H1 (cell line): Measurements from ENCODE around the gene NOP9. TPM values are rescaled to one million over a fixed set of nuclear protein-coding genes. Genes with fewer than 3 reads are reported as not detected.

Experiments
- CTCF ChIA-PET: fragments of 300-600 bp; sonication (Branson Sonifier 250); formaldehyde crosslinking; loops from one replicate; lab custom pipeline; 2021; ENCODE audit not compliant: partially characterized antibody; lab: Charles Lee
- POLR2A ChIA-PET: fragments of 300-600 bp; sonication (Branson Sonifier 250); formaldehyde crosslinking; loops from one replicate; lab custom pipeline; 2021; ENCODE audit warnings: inconsistent platforms; ENCODE audit not compliant: partially characterized antibody; lab: Charles Lee
- DNase-seq, 2 experiments: peaks; one replicate each; pipeline versions ENCODE4 v3.0.0 to v3.0.0-alpha.2; 2010 to 2022; ENCODE audit warnings: low spot score in 2 of 2, low read depth in 1 of 2, mixed read lengths in 1 of 2
- FAIRE-seq: peaks from 2 replicates; lab custom pipeline; 2011; peaks lifted over from hg19 to GRCh38; lab: Jason Lieb, UNC
- H2AFZ ChIP-seq: 2 replicates; pipeline ENCODE4 v1.8.1; 2012; ENCODE audit warnings: low read length, inconsistent platforms
- H2AK5ac ChIP-seq: 2 replicates; pipeline ENCODE4 v1.6.1; 2013; ENCODE audit warnings: low read depth, low read length
- H2BK120ac ChIP-seq: replicated peaks from 2 replicates; pipeline ENCODE3; 2013; ENCODE audit warnings: low read depth, low read length, inconsistent platforms
- H2BK12ac ChIP-seq: 2 replicates; pipeline ENCODE4 v1.6.1; 2013; ENCODE audit warnings: low read depth, low read length
- H2BK15ac ChIP-seq: 2 replicates; pipeline ENCODE4 v1.6.1; 2013; ENCODE audit warnings: low read length
- H2BK20ac ChIP-seq: 2 replicates; pipeline ENCODE4 v1.6.1; 2013; ENCODE audit warnings: low read length
- H2BK5ac ChIP-seq: 2 replicates; pipeline ENCODE4 v1.6.1; 2013; ENCODE audit warnings: low read depth, low read length
- H3K14ac ChIP-seq: 2 replicates; pipeline ENCODE4 v1.6.1; 2013; ENCODE audit warnings: inconsistent platforms; ENCODE audit not compliant: insufficient read length
- H3K18ac ChIP-seq: 2 replicates; pipeline ENCODE4 v1.6.1; 2013; ENCODE audit warnings: low read length; ENCODE audit errors: extremely low read depth
- H3K23ac ChIP-seq: 2 replicates; pipeline ENCODE4 v1.6.1; 2013; ENCODE audit warnings: inconsistent platforms; ENCODE audit not compliant: insufficient read length
- H3K23me2 ChIP-seq: 2 replicates; pipeline ENCODE4 v1.6.1; 2013; ENCODE audit warnings: low read depth, low read length
- H3K27ac ChIP-seq: 2 replicates; pipeline ENCODE4 v1.6.1; 2011; ENCODE audit warnings: low read depth, low read length, inconsistent platforms
- H3K27me3 ChIP-seq, 4 experiments: replicated peaks in 1 of 4; 1 replicate in 1 of 4; 2 replicates in 3 of 4; pipeline versions ENCODE4 v1.6.1 to v1.8.1; 2011 to 2013; ENCODE audit warnings: low read length in 3 of 4, mild to moderate bottlenecking in 3 of 4, inconsistent platforms in 2 of 4, mixed read lengths in 2 of 4, moderate library complexity in 1 of 4; ENCODE audit not compliant: control insufficient read depth in 3 of 4, insufficient read depth in 3 of 4; ENCODE audit errors: extremely low read depth in 1 of 4
- H3K36me3 ChIP-seq, 4 experiments: 2 replicates each; pipeline versions ENCODE4 v1.6.1 to v1.8.1; 2011 to 2013; ENCODE audit warnings: mild to moderate bottlenecking in 4 of 4, low read length in 3 of 4, moderate library complexity in 2 of 4, control low read depth in 1 of 4, inconsistent platforms in 1 of 4; ENCODE audit not compliant: insufficient read depth in 4 of 4, control insufficient read depth in 2 of 4
- H3K4ac ChIP-seq: replicated peaks from 2 replicates; pipeline ENCODE3; 2013; ENCODE audit warnings: low read length, low read depth, mixed read lengths, inconsistent platforms; ENCODE audit not compliant: insufficient read length
- H3K4me1 ChIP-seq, 4 experiments: replicated peaks in 1 of 4; 1 replicate in 1 of 4; 2 replicates in 3 of 4; pipeline versions ENCODE4 v1.6.1 to v1.8.1; 2011 to 2013; ENCODE audit warnings: low read length in 3 of 4, inconsistent platforms in 2 of 4, mixed read lengths in 1 of 4; ENCODE audit not compliant: insufficient read depth in 4 of 4, control insufficient read depth in 3 of 4
- H3K4me2 ChIP-seq, 2 experiments: 2 replicates each; pipeline versions ENCODE4 v1.6.1 to v1.8.1; 2011 to 2013; ENCODE audit warnings: low read depth in 2 of 2, low read length in 2 of 2, control low read depth in 1 of 2, inconsistent platforms in 1 of 2, mild to moderate bottlenecking in 1 of 2; ENCODE audit not compliant: insufficient read depth in 1 of 2
- H3K4me3 ChIP-seq, 4 experiments: fragments of 200-600, 300-600 bp in 1 of 4; sonication (generic), shearing (Covaris generic), sonication (Bioruptor Twin) in 1 of 4; 2 replicates each; pipeline versions ENCODE4 v1.5.1 to v1.8.1; 2011 to 2016; ENCODE audit warnings: low read length in 4 of 4, low read depth in 3 of 4, control low read depth in 2 of 4, inconsistent platforms in 2 of 4, mild to moderate bottlenecking in 2 of 4, mixed read lengths in 1 of 4, moderate library complexity in 1 of 4; ENCODE audit not compliant: insufficient read depth in 2 of 4; ENCODE audit errors: extremely low read depth in 1 of 4
- H3K56ac ChIP-seq: replicated peaks from 2 replicates; pipeline ENCODE3; 2013; ENCODE audit warnings: low read depth, mild to moderate bottlenecking, mixed read lengths, low read length, inconsistent platforms; ENCODE audit not compliant: insufficient read length
- H3K79me1 ChIP-seq: 2 replicates; pipeline ENCODE4 v1.6.1; 2013; ENCODE audit warnings: low read depth, low read length, control low read depth
- H3K79me2 ChIP-seq, 2 experiments: 2 replicates each; pipeline versions ENCODE4 v1.6.1 to v1.8.1; 2012 to 2013; ENCODE audit warnings: low read length in 2 of 2, mild to moderate bottlenecking in 2 of 2, inconsistent platforms in 1 of 2; ENCODE audit not compliant: insufficient read depth in 2 of 2, control insufficient read depth in 1 of 2
- H3K9ac ChIP-seq, 4 experiments: replicated peaks in 1 of 4; 1 replicate in 1 of 4; 2 replicates in 3 of 4; pipeline versions ENCODE4 v1.6.1 to v1.8.1; 2011 to 2013; ENCODE audit warnings: low read depth in 3 of 4, low read length in 3 of 4, control low read depth in 2 of 4, mild to moderate bottlenecking in 2 of 4, moderate library complexity in 2 of 4, inconsistent platforms in 1 of 4; ENCODE audit errors: extremely low read depth in 1 of 4
- H3K9me3 ChIP-seq, 2 experiments: 2 replicates each; pipeline versions ENCODE4 v1.6.1 to v1.8.1; 2012 to 2013; ENCODE audit warnings: mild to moderate bottlenecking in 2 of 2, moderate library complexity in 2 of 2, control low read depth in 1 of 2, inconsistent platforms in 1 of 2, low read depth in 1 of 2, low read length in 1 of 2, mixed read lengths in 1 of 2; ENCODE audit not compliant: insufficient read depth in 2 of 2
- H4K20me1 ChIP-seq, 2 experiments: replicated peaks in 1 of 2; 2 replicates each; pipeline versions ENCODE3 to v1.8.1; 2011 to 2013; ENCODE audit warnings: inconsistent platforms in 2 of 2, low read length in 2 of 2, mild to moderate bottlenecking in 1 of 2; ENCODE audit not compliant: insufficient read depth in 2 of 2, control insufficient read depth in 1 of 2
- H4K5ac ChIP-seq: 2 replicates; pipeline ENCODE4 v1.6.1; 2013; ENCODE audit warnings: low read length, low read depth, mixed read lengths, inconsistent platforms; ENCODE audit not compliant: insufficient read length
- H4K8ac ChIP-seq: 2 replicates; pipeline ENCODE4 v1.8.0; 2013; ENCODE audit warnings: mild to moderate bottlenecking, moderate library complexity, low read length, inconsistent platforms; ENCODE audit not compliant: insufficient read depth; ENCODE audit errors: extremely low read depth
- H4K91ac ChIP-seq: replicated peaks from 2 replicates; pipeline ENCODE3; 2013; ENCODE audit warnings: low read length, mixed read lengths, inconsistent platforms; ENCODE audit not compliant: insufficient read length
- CBX5 ChIP-seq: fragments of 300-800, 300-1000 bp; sonication (generic); IDR thresholded peaks from 2 replicates; pipeline ENCODE4 v1.7.1; 2016; ENCODE audit warnings: antibody characterized with exemption, low read length, low read depth
- CREB1 ChIP-seq: IDR thresholded peaks from 2 replicates; pipeline ENCODE4 v1.6.1; 2012; ENCODE audit warnings: inconsistent platforms
- CTBP2 ChIP-seq: IDR thresholded peaks from 2 replicates; pipeline ENCODE4 v1.7.0; 2011; ENCODE audit warnings: borderline replicate concordance, mild to moderate bottlenecking, moderate library complexity, mixed read lengths, low read length; ENCODE audit not compliant: insufficient read depth, insufficient read length
- EP300 ChIP-seq, 2 experiments: IDR thresholded peaks; 1 replicate in 1 of 2; 2 replicates in 1 of 2; pipeline ENCODE4 v1.6.1; 2011 to 2012; ENCODE audit warnings: low read depth in 2 of 2, low read length in 2 of 2, mild to moderate bottlenecking in 2 of 2, borderline replicate concordance in 1 of 2, inconsistent platforms in 1 of 2, moderate library complexity in 1 of 2
- HDAC6 ChIP-seq: IDR thresholded peaks from one replicate; pipeline ENCODE4 v1.7.1; 2012; ENCODE audit warnings: low read depth, mild to moderate bottlenecking, inconsistent platforms, low read length, moderate library complexity
- JUN ChIP-seq: IDR thresholded peaks from 2 replicates; pipeline ENCODE4 v1.6.1; 2011; ENCODE audit warnings: low read depth, mild to moderate bottlenecking, improper control_type of control experiment, low read length
- KDM4A ChIP-seq: IDR thresholded peaks from one replicate; pipeline ENCODE4 v1.7.1; 2012; ENCODE audit warnings: low read depth, mild to moderate bottlenecking, moderate library complexity, low read length, inconsistent platforms; ENCODE audit not compliant: severe bottlenecking
- NRF1 ChIP-seq: IDR thresholded peaks from 2 replicates; pipeline ENCODE4 v1.6.1; 2011; ENCODE audit warnings: mild to moderate bottlenecking, low read depth, low read length, improper control_type of control experiment
- POLR2AphosphoS5 ChIP-seq: IDR thresholded peaks from 2 replicates; pipeline ENCODE4 v1.6.1; 2011; ENCODE audit warnings: low read depth, low read length
- RNF2 ChIP-seq: fragments of 200-900, 300-1000 bp; sonication (generic); IDR thresholded peaks from 2 replicates; pipeline ENCODE4 v1.7.1; 2016; ENCODE audit warnings: borderline replicate concordance, low read depth, mild to moderate bottlenecking, antibody characterized with exemption, low read length; ENCODE audit not compliant: poor library complexity, severe bottlenecking; ENCODE audit errors: missing control alignments
- SIX5 ChIP-seq: IDR thresholded peaks from 2 replicates; pipeline ENCODE4 v1.6.1; 2011; ENCODE audit warnings: mild to moderate bottlenecking, low read depth, low read length
- SP2 ChIP-seq: IDR thresholded peaks from 2 replicates; pipeline ENCODE4 v1.6.1; 2012; ENCODE audit warnings: mild to moderate bottlenecking, low read length, inconsistent platforms
- SUZ12 ChIP-seq: fragments of 200-600 bp; sonication (generic); IDR thresholded peaks from 2 replicates; pipeline ENCODE4 v1.6.1; 2012; ENCODE audit warnings: mild to moderate bottlenecking, inconsistent platforms, low read length, moderate library complexity, mixed read lengths
- TBP ChIP-seq: IDR thresholded peaks from 2 replicates; pipeline ENCODE4 v1.6.1; 2011; ENCODE audit warnings: low read depth, low read length, improper control_type of control experiment
- WGBS, 2 experiments: shearing (Covaris generic) in 1 of 2; methylation state at CpG; one replicate each; pipeline versions ENCODE4 v1.1.6 to v1.1.7; 2013 to 2015; ENCODE audit warnings: low lambda C conversion rate in 2 of 2, mixed read lengths in 2 of 2, inconsistent platforms in 1 of 2, low coverage in 1 of 2, missing lambda C conversion rate in 1 of 2; ENCODE audit not compliant: insufficient replicate concordance in 2 of 2, insufficient coverage in 1 of 2, insufficient read length in 1 of 2; ENCODE audit errors: extremely low coverage in 1 of 2, missing lambda C conversion rate in 1 of 2; 5-methylcytosine and 5-hydroxymethylcytosine counted together
- polyA plus RNA-seq, 7 experiments: library from polyadenylated mRNA; depleted of rRNA in 3 of 7; stranded (reverse) in 5 of 7; unstranded in 2 of 7; fragments of >200 nt in 5 of 7; fragments of 200-250 nt in 2 of 7; gene quantifications; 1 replicate in 5 of 7; 2 replicates in 1 of 7; 4 replicates in 1 of 7; pipeline versions ENCODE4 v1.2.1 to v1.2.3, GENCODE V29; 2011 to 2013; ENCODE audit warnings: missing spikeins in 2 of 7, mixed read lengths in 2 of 7
- total RNA-seq: library from RNA; stranded (reverse); fragmentation: NEBNext Ultra II Directional; extraction: Animal tissue kit (Norgen Biotek cat#: 25700); gene quantifications from 2 replicates; pipeline ENCODE4 v1.2.1, GENCODE V29; 2021

The NOP9 gene
- total and polyA plus RNA-seq, 2 of the 8 experiments (the other 6 are each of a cell fraction or from before 2014, with no cell fraction given): 17.8 to 34.8 TPM

- FAIRE-seq (no peak), DNase-seq (no peak)
- no peak overlapping the region for H2AK5ac ChIP-seq
- no peak overlapping the region for H2BK12ac ChIP-seq
- no peak overlapping the region for H2BK15ac ChIP-seq
- H3K9ac ChIP-seq: no peak overlapping the region
- H3K79me2 ChIP-seq: no peaks in the 10 kb centered on the region
- H3K9me3 ChIP-seq: no peaks in the 10 kb centered on the region
- no peaks in the 10 kb centered on the region for H3K27me3 ChIP-seq
- no peak overlapping the region for H3K4ac ChIP-seq
- no peak overlapping the region for H2BK20ac ChIP-seq
- ChIA-PET POLR2A (interaction anchor here (1.2 to 1.5 kb wide), 3 partner anchors 10 to 42 kb away, joined by 3 to 7 read pairs (median 4); partner anchors contain the start of genes RABGGTA and TINF2), CTCF (interaction anchor here (0.9 to 11.5 kb wide), 6 partner anchors 13 to 47 kb away, joined by 3 to 137 read pairs (median 37); partner anchors contain the start of genes CIDEB, DHRS1, LTB4R2 and NOP9)
- no peak overlapping the region for H3K18ac ChIP-seq
- no peak overlapping the region for H2BK120ac ChIP-seq
- H4K5ac ChIP-seq: no peak overlapping the region
- H3K4me3 ChIP-seq: no peak overlapping the region
- H3K4me2 ChIP-seq: no peak overlapping the region
- H4K20me1 ChIP-seq: peaks cover 0 to 3% of the 10 kb centered on the region in 2 experiments
- no peak overlapping the region for H3K23ac ChIP-seq
- H2BK5ac ChIP-seq: no peak overlapping the region
- H3K56ac ChIP-seq: no peak overlapping the region
- H4K8ac ChIP-seq: no peak overlapping the region
- WGBS, 2 experiments: 89% methylated on average over 4 of the region's 4 CpGs; no CpG with 5 or more reads in 1 of the 2 experiments
- H3K27ac ChIP-seq: no peak overlapping the region
- H3K4me1 ChIP-seq: no peaks in the 10 kb centered on the region
- H2AFZ ChIP-seq: no peak overlapping the region
- H4K91ac ChIP-seq: no peak overlapping the region
- no peaks in the 10 kb centered on the region for H3K23me2 ChIP-seq
- H3K36me3 ChIP-seq: peaks cover 0 to 5% (median 0%) of the 10 kb centered on the region in 4 experiments; a peak in 1 of 8 replicates
- H3K79me1 ChIP-seq: no peaks in the 10 kb centered on the region; the same call in 1 of the 2 replicates
- H3K14ac ChIP-seq: no peak overlapping the region
- TF ChIP-seq KDM4A: no peak
- no peak for TF ChIP-seq CREB1
- no peak for TF ChIP-seq JUN
- no peak for TF ChIP-seq NRF1
- TF ChIP-seq SIX5: no peak
- no peak for TF ChIP-seq SP2
- no peak for TF ChIP-seq HDAC6
- no peak for TF ChIP-seq TBP
- TF ChIP-seq SUZ12: no peak
- TF ChIP-seq POLR2AphosphoS5: no peak
- TF ChIP-seq EP300 (IDR thresholded peaks at IDR 0.05; ENCODE audit: borderline replicate concordance in 1 of 2, low read depth in 2 of 2, low read length in 2 of 2): no peak
- TF ChIP-seq CTBP2: no peak
- no peak for TF ChIP-seq CBX5
- TF ChIP-seq RNF2: no peak
These were observed 14.3 kb upstream of the NOP9 start for GRCh38 chr14:24285351-24285750.
